GM19035 (cell line): Measurements from ENCODE around the gene SUGCT.

Source experiments
- ATAC-seq: cut with Tn5 transposase; IDR thresholded peaks from one replicate; pipeline ENCODE4 v1.9.1; 2021; ENCODE audit not compliant: unreplicated experiment

Gene SUGCT

GRCh38 chr7:40507166-40507565 is 372.4 kb downstream of the SUGCT start:
- no peak for ATAC-seq

GRCh38 chr7:40509287-40509996 is 374.6 kb downstream of the SUGCT start:
- ATAC-seq, result no peak

- ATAC-seq, result no peak
Observed at GRCh38 chr7:40516376-40516775, 381.6 kb downstream of the SUGCT start.

GRCh38 chr7:40519009-40519408 is 384.2 kb downstream of the SUGCT start:
- no peak for ATAC-seq

GRCh38 chr7:40520986-40521738 is 386.4 kb downstream of the SUGCT start:
- no peak for ATAC-seq

- ATAC-seq, result no peak
Observed at GRCh38 chr7:40525764-40526163, 391.0 kb downstream of the SUGCT start.

- ATAC-seq, result no peak
Observed at GRCh38 chr7:40526951-40527715, 392.3 kb downstream of the SUGCT start.

- no peak for ATAC-seq
Observed at GRCh38 chr7:40527723-40528122, 392.9 kb downstream of the SUGCT start.

GRCh38 chr7:40530292-40530691 is 395.5 kb downstream of the SUGCT start:
- ATAC-seq, result no peak

- ATAC-seq, result no peak
Observed at GRCh38 chr7:40531956-40532355, 397.2 kb downstream of the SUGCT start.

GRCh38 chr7:40535678-40536077 is 400.9 kb downstream of the SUGCT start:
- no peak for ATAC-seq

GRCh38 chr7:40536421-40536820 is 401.6 kb downstream of the SUGCT start:
- ATAC-seq, result no peak

- no peak for ATAC-seq
Observed at GRCh38 chr7:40538281-40538680, 403.5 kb downstream of the SUGCT start.

- ATAC-seq, result no peak
Observed at GRCh38 chr7:40541336-40541735, 406.5 kb downstream of the SUGCT start.

- no peak for ATAC-seq
Observed at GRCh38 chr7:40542982-40543741, 408.4 kb downstream of the SUGCT start.

GRCh38 chr7:40544221-40544723 is 409.5 kb downstream of the SUGCT start:
- ATAC-seq, result no peak

- no peak for ATAC-seq
Observed at GRCh38 chr7:40544871-40545303, 410.1 kb downstream of the SUGCT start.

- no peak for ATAC-seq
Observed at GRCh38 chr7:40545739-40546138, 410.9 kb downstream of the SUGCT start.

GRCh38 chr7:40546616-40547501 is 412.1 kb downstream of the SUGCT start:
- ATAC-seq, result no peak
